ENCODE results near the gene MICAL3. TPM values are rescaled to one million over a fixed set of nuclear protein-coding genes. Genes with fewer than 3 reads are reported as not detected.

MICAL3 gene
- polyA plus RNA-seq, 3 donors = 0.23 to 0.84 TPM; not detected in 1

- no peak for DNase-seq
- intact Hi-C loops (cut with micrococcal nuclease) = no loop called here
- H3K9me3 ChIP-seq (replicated peaks in 1 of 2; ENCODE audit: control insufficient read depth in 1 of 2, insufficient read depth in 1 of 2, low read length in 2 of 2) = no peaks in the 10 kb centered on the region
- no peaks in the 10 kb centered on the region for H3K27me3 ChIP-seq (ENCODE audit: control insufficient read depth in 2 of 2, insufficient read depth in 2 of 2, low read length in 2 of 2)
- H3K4me3 ChIP-seq (replicated peaks in 1 of 3; ENCODE audit: low read depth in 2 of 3, low read length in 3 of 3) = no peak overlapping the region
- no peak overlapping the region for H3K27ac ChIP-seq (ENCODE audit: low read depth in 1 of 2, low read length in 2 of 2)
- H3K4me2 ChIP-seq (replicated peaks; ENCODE audit: extremely low read depth, low read length, poor library complexity, severe bottlenecking) = no peak overlapping the region
- TF ChIP-seq CTCF (IDR thresholded peaks at IDR 0.05) = no peak
- Mint-ChIP-seq H3K9me3 (peaks cover 0 to 1% (median 0%) of the 10 kb centered on the region in 7 donors), H3K27ac (no peak overlapping the region), H3K4me3 (no peak overlapping the region), H3K36me3 (no peaks in the 10 kb centered on the region), H3K4me1 (peaks cover 3% of the 10 kb centered on the region), H3K27me3 (ENCODE audit: low read depth in 3 of 3) (peaks cover 0 to 12% (median 2%) of the 10 kb centered on the region in 3 donors)
- no peaks in the 10 kb centered on the region for H3K36me3 ChIP-seq (replicated peaks in 1 of 2; ENCODE audit: control insufficient read depth in 1 of 2, insufficient read depth in 2 of 2, low read length in 2 of 2)
- H4K20me1 ChIP-seq (ENCODE audit: insufficient read depth, low read length) = no peaks in the 10 kb centered on the region
- no peak overlapping the region for H3K9ac ChIP-seq (ENCODE audit: insufficient read depth, low read length, poor library complexity, severe bottlenecking)
- no peaks in the 10 kb centered on the region for H3K4me1 ChIP-seq (ENCODE audit: control insufficient read depth in 1 of 2, insufficient read depth in 2 of 2, low read length in 2 of 2)
- no peak overlapping the region for H2AFZ ChIP-seq (ENCODE audit: insufficient read depth, low read depth, low read length, poor library complexity, severe bottlenecking)
- no peaks in the 10 kb centered on the region for H3K79me2 ChIP-seq (ENCODE audit: insufficient read depth, low read length)
- WGBS (ENCODE audit: insufficient coverage) = 94% methylated on average over 3 of the region's 6 CpGs
Observed at GRCh38 chr22:18033204-18033998, 9.0 kb upstream of the MICAL3 start.

- no peaks in the 10 kb centered on the region for H3K4me1 ChIP-seq (ENCODE audit: control insufficient read depth in 1 of 2, insufficient read depth in 2 of 2, low read length in 2 of 2)
- no peak overlapping the region for H3K27ac Mint-ChIP-seq
- no peak for DNase-seq
- no peak overlapping the region for H3K4me3 Mint-ChIP-seq
- H3K36me3 Mint-ChIP-seq = no peaks in the 10 kb centered on the region
- no peak overlapping the region for H3K9ac ChIP-seq (ENCODE audit: insufficient read depth, low read length, poor library complexity, severe bottlenecking)
- no peak overlapping the region for H2AFZ ChIP-seq (ENCODE audit: insufficient read depth, low read depth, low read length, poor library complexity, severe bottlenecking)
- no peaks in the 10 kb centered on the region for H3K27me3 ChIP-seq (ENCODE audit: control insufficient read depth in 2 of 2, insufficient read depth in 2 of 2, low read length in 2 of 2)
- no peaks in the 10 kb centered on the region for H3K9me3 ChIP-seq (replicated peaks in 1 of 2; ENCODE audit: control insufficient read depth in 1 of 2, insufficient read depth in 1 of 2, low read length in 2 of 2)
- H3K79me2 ChIP-seq (ENCODE audit: insufficient read depth, low read length) = no peaks in the 10 kb centered on the region
- H3K4me1 Mint-ChIP-seq = peaks cover 3% of the 10 kb centered on the region
- intact Hi-C loops (cut with micrococcal nuclease) = no loop called here
- peaks cover 0 to 1% (median 0%) of the 10 kb centered on the region in 7 donors for H3K9me3 Mint-ChIP-seq
- H3K27ac ChIP-seq (ENCODE audit: low read depth in 1 of 2, low read length in 2 of 2) = no peak overlapping the region
- no peaks in the 10 kb centered on the region for H4K20me1 ChIP-seq (ENCODE audit: insufficient read depth, low read length)
- 100% methylated on average over 1 of the region's 6 CpGs for WGBS (ENCODE audit: insufficient coverage)
- no peak overlapping the region for H3K4me2 ChIP-seq (replicated peaks; ENCODE audit: extremely low read depth, low read length, poor library complexity, severe bottlenecking)
- H3K27me3 Mint-ChIP-seq (ENCODE audit: low read depth in 3 of 3) = peaks cover 2 to 14% (median 4%) of the 10 kb centered on the region in 3 donors
- no peaks in the 10 kb centered on the region for H3K36me3 ChIP-seq (replicated peaks in 1 of 2; ENCODE audit: control insufficient read depth in 1 of 2, insufficient read depth in 2 of 2, low read length in 2 of 2)
- no peak for TF ChIP-seq CTCF (IDR thresholded peaks at IDR 0.05)
- no peak overlapping the region for H3K4me3 ChIP-seq (replicated peaks in 1 of 3; ENCODE audit: low read depth in 2 of 3, low read length in 3 of 3)
Observed at GRCh38 chr22:18032455-18033101, 8.2 kb upstream of the MICAL3 start.

All from CD14-positive monocyte (primary cell).